Brain pericyte (primary cell): ENCODE measurements around the gene ANKRD49.
"Not testable (repeated sequence)": the region's sequence is repeated elsewhere in the genome, so short reads cannot be mapped to it uniquely, and the experiment has no call there.

Source experiments
- DNase-seq: peaks from one replicate; pipeline ENCODE4 v3.0.0-alpha.2; 2012; ENCODE audit warnings: low read depth, low spot score

ANKRD49 gene

DNA sequence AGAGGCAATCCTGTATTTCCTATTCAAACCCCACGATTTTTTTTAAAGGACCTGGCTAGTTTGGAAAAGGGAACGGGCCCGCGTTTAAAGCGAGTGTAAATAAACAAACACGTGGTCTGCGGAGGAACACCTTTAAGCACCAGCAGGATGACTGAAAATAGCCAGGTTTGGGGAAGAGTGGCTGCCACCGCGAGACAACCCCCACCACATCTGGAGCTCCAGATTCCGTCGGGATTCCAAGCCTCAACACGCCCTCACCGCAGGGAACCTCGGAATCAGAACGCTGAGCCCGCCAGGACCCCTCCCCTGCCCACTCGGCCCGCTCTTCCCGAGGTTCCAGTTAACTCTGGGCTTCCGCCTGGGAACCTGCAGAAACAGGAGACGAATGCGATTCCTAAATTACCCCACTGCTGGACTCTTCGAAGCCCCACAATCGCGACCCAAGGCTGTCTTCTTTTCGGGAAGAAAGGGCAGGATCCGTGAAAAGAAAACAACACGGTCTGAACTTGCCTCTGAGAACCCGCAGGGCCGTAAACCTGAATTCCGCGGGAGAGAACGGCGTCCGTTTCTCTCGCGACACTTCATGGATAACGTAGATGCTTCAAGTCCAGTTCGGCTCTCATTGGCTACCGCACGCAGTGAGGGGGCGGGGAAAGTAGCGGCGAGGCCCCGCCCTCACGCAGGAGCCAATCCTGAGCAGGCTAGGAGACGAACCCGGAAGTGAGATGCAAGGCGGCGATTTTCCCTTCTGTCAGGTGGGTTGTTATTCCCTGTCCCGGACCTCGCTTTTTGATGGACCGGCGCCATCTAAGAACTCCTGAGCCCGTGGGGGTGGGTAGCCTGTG lies at the start of gene ANKRD49, which contains the start of gene MRE11:
ANKRD49 (plus strand) TSS at position 704 of the 845 bp plus-strand sequence. CDS start 2,710 bp downstream, outside the sequence.
MRE11 (minus strand) TSS at position 564 of the 845 bp plus-strand sequence. CDS start 1,043 bp downstream, outside the sequence.
- peak; percentile 94 for DNase-seq

DNA sequence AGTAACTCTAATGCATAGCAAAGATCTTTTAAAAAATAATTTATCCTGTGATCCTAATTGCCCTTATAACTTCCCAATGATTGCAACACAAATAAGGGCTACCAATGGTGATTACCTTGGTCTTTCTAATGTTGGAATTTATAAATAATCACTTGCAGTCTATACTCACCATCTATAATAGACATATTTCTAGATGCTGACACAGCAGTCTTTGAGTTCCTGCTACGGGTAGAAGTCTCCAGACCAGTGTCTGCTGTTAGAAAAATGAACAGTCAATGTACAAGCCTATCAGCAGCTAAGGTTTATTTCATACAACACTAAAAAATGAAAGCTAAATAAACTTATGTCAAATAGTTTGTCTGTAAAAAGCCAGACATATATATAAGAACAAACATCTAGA lies 48.1 kb upstream of the ANKRD49 start:
- DNase-seq = no peak

DNA sequence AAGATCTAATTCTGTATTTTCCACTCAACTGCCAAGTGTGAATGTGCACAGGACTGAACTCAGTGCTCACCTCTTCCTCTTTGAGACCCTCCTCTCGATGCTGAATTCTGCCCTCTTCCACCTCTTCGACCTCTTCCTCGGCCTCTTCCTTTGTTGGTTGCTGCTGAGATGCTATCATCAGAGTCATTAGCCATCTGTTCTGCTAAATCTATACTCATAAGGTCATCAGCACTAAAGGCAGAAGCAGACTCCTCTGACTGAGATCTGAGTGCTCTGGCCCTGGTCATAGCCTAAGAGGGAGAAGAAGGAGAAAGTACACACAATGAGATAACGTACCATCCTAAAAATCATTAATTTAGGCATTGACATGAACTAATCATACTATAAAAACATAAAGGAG lies 46.6 kb upstream of the ANKRD49 start:
- DNase-seq = no peak

DNA sequence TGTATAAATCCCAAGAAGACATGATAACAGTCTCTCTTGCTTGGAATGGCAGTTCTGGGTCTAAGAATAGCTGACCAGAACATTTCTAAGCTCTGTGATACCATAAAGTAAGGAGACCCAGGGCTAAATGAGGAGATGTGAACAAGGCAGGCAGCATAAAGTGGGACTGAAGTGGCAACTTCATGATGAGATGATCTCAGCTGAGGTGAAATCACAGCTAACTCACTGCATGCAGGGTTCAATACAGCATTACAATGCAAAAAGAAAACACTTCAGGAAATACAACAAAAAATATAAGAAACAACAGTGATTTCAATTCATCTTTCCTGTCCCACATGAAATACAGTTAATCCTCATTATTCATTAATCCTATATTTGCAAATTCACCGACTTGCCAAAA lies 44.8 kb upstream of the ANKRD49 start:
- DNase-seq = no peak

GRCh38 chr11:94449437-94449836 lies 44.3 kb upstream of the ANKRD49 start:
- no peak for DNase-seq

DNA sequence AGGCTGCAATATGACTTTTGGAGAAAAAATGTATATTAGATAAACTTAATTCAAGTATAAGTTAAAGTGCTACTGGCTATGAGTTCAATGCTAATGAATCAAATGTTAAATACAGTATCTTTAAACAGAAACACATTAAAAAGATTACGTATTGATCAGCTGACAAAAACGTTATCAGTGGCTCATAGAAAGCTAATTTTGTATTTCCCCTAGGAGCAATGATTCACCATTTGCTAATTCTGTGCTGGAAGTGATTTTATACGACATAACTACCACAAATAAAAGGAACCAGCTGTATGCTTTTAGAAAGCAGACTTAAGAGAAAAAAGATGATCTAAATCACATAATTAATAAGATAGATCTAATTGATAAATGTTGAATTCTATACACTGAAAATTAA lies 43.7 kb upstream of the ANKRD49 start:
- DNase-seq = no peak

- no peak for DNase-seq
Observed at GRCh38 chr11:94452988-94453387, 40.8 kb upstream of the ANKRD49 start.

GRCh38 chr11:94454301-94454700 lies 39.5 kb upstream of the ANKRD49 start:
- no peak for DNase-seq

GRCh38 chr11:94455861-94456260 lies 37.9 kb upstream of the ANKRD49 start:
- DNase-seq = no peak

DNA sequence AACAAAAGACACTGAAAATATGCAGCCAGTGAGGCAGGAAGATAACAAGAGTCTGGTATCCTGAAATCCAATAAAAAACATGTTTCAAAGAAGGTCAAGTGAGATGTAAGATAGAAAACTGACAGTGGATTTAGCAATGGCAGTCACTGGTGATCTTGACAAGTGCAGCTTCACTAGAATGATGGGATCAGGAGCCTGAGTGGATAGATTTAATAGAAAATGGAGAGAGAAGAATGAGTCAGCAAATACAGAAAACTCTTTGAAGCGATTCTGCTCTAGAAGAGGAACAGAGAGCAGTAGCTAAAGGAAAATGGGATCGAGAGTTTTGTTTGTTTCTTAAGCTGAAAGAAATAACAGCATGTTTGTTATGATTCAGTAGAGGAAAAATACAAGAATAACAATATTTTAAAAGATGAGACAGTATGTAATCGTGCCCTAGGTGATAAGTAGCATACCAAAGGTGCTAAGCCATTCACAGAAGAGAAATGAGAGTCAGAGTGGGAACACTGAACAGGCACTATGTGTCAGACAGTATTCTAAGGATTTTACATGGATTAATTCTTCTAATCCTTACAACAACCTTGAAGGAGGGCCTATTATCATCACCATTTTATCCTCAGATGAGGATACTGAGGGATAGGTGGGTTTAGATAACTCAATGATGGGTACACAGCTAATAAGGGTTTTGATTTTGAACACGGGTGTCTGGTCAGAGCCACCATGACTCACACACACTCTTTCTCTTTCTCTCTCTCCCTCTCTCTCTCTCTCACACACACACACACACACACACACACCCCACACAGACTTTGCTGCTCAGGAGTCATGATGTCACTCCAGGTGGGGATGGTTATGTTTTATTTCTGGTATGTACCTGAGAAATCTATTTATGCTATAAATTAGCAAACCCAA lies 36.4 kb upstream of the ANKRD49 start:
- DNase-seq = no peak

DNA sequence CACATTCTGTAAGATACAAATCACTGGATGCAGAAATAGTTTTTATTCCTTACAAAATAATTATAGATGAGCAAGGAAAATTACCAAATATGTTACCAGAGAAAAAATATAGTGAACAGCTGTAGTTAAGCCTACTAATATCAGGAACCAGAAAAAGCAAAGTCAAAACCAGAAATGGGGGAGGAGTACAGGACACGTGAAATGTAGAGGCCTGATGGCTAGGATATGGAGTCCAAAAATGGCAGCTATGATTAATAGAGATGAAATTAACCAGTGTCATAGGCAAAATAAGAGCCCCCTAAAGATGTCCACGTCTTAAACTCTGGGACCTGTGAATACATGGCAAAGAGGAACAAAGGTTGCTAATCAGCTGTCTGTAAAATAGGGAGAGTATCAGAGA lies 34.2 kb upstream of the ANKRD49 start:
- DNase-seq = no peak

DNA sequence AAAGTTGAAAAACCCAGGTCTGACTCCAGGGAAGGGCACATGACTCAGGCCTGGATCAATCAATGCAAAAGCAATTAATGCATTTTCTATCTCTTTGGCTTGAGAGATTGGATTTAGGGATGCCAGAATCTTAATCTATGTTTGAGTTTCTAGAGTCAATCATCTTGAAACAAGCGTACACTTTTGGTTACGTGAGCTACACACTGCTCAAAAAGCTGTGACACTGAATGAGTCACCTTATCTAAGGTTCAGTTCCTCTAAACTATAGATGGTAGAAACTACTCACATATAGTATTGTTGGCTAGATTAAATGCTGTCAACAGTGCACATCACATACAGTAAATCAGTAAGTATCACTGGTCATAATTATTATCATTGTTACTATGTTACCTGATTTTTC lies 24.4 kb upstream of the ANKRD49 start:
- DNase-seq = no peak

DNA sequence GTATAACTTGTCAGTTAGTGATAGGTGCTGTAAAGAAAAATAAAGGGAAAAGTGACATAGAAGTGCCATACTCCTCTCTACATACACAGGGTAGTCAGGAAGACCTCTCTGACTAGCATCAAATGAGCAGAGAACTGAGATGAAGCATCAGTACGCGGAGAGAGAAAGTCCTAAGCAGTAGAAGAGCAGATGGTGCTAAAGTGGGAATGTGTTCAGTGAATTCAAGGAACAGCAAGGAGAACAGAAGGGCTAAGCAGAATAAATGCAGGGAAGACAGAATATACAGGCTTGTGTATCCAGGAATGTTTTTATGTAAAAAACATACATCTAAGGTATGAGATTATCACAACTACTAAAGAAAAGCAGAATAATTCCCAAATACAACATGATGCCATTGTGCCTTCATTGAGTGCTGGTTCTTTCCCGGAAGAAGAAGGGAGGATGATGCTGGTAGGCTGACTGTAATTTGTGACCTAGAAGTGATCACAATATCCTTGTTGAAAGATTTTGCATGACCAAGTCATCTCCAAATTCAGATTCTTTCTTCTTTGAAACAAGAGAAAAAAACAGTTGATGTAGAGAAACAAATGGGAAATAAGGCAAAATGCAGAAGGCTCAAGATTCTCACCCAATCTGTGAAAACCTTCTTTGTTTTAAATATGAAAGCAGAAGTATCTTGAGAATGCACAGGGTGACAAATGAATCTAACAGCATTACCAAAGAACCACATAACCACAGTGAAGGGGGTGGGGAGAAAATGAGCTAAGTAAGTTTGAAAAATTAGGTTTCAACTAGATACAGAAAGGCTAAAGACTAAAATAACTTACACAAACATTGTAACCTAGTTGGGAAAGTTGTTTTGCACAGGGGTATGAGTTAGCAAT lies 20.6 kb upstream of the ANKRD49 start:
- no peak for DNase-seq

DNA sequence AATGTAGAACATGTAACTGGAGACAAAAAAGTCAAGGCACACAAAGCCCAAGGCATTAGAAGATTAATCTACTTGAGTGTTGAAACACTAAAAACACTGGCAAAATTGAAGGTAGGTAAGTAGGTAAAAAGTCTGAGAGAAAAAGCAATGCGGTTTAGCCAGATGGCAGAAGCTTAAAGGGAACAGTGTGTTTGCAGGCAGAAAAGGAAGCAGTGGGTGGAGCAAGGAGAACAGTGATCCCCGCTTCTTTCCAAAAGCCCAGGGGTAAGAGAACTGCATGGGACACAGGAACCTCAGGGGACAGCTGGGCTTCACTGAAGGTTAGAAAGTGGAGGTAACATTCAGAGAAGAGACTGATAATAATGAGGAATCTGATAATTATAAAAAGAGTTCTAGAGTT lies 16.2 kb upstream of the ANKRD49 start:
- DNase-seq = no peak

DNA sequence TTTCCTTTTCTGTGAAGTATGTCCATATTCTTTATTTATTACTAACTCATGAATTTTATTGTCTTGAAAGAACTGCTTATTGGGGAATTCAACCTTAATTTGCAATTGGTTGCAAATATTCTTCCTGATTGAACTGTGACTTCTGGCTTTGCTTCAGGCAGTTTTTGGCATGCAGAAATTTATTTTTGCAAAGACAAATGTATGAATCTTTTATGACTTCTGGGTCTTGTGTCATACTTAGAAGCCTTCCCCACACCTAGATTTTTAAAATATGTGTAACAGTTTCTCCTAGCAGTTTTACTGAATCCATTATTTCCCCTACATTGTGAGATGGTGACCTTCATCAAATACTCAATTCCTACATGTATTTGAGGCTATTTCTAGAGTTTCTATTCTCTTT lies 12.4 kb upstream of the ANKRD49 start:
- no peak for DNase-seq

DNA sequence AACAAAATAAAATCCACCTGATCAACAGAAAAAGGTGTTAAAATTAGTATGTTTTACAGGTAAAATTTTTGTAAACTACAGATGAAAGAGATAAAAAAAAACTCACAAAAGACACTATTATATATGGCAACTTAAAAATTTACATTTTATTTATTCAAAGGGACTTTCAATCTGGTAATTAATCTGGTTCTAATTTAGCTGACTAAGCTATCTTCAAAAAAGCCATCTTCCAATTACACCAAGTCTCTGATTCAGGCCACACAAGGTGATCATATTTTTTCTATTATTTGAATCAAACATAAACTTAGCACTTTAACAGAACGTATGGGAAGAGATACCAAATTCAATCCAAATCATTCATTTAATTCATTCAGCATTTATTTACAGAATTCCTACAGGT lies 7.7 kb upstream of the ANKRD49 start:
- no peak for DNase-seq

GRCh38 chr11:94494126-94494680 lies 419 bp downstream of the ANKRD49 start:
- no peak for DNase-seq

GRCh38 chr11:94500181-94500580 lies 6.4 kb downstream of the ANKRD49 start:
- DNase-seq = no peak

GRCh38 chr11:94501522-94501921 lies 7.7 kb downstream of the ANKRD49 start:
- DNase-seq = no peak

- DNase-seq = peak; percentile 18
Observed at GRCh38 chr11:94504689-94505293, 11.0 kb downstream of the ANKRD49 start.

- DNase-seq = not testable (repeated sequence)
Observed at GRCh38 chr11:94506513-94506912, 12.7 kb downstream of the ANKRD49 start.
